BLaER1 (cell line): Measurements from ENCODE around the gene DOC2A.
"Not testable (repeated sequence)": the region's sequence is repeated elsewhere in the genome, so short reads cannot be mapped to it uniquely, and the experiment has no call there.

Experiments
- H3K27ac ChIP-seq: shearing (Covaris generic); formaldehyde crosslinking; 2 replicates; pipeline ENCODE4 v1.8.1; 2022
- H3K27me3 ChIP-seq: shearing (Covaris generic); formaldehyde crosslinking; 2 replicates; pipeline ENCODE4 v1.8.1; 2022
- H3K36me3 ChIP-seq: shearing (Covaris generic); formaldehyde crosslinking; 2 replicates; pipeline ENCODE4 v1.8.1; 2022
- H3K4me1 ChIP-seq: shearing (Covaris generic); formaldehyde crosslinking; 2 replicates; pipeline ENCODE4 v1.8.1; 2022
- H3K4me2 ChIP-seq: shearing (Covaris generic); formaldehyde crosslinking; 2 replicates; pipeline ENCODE4 v1.8.1; 2022
- H3K4me3 ChIP-seq: shearing (Covaris generic); formaldehyde crosslinking; 2 replicates; pipeline ENCODE4 v1.8.1; 2022
- H3K9ac ChIP-seq: shearing (Covaris generic); formaldehyde crosslinking; 2 replicates; pipeline ENCODE4 v1.8.1; 2022
- H3K9me3 ChIP-seq: shearing (Covaris generic); formaldehyde crosslinking; 2 replicates; pipeline ENCODE4 v1.8.1; 2022
- H4K20me1 ChIP-seq: shearing (Covaris generic); formaldehyde crosslinking; 2 replicates; pipeline ENCODE4 v1.8.1; 2022
- Cebpa-rat ChIP-seq: shearing (Covaris generic); IDR thresholded peaks from 2 replicates; pipeline ENCODE4 v1.8.1; 2022

Gene DOC2A

GRCh38 chr16:30028438-30029076 lies 17.7 kb upstream of the DOC2A start:
- Histone ChIP-seq H3K27me3 (peaks cover 67% of the 10 kb centered on the region), H3K4me2 (no peak overlapping the region), H4K20me1 (peaks cover 22% of the 10 kb centered on the region; the same call in 1 of the 2 replicates)

GRCh38 chr16:30027588-30028437 lies 17.0 kb upstream of the DOC2A start:
- no peak overlapping the region for H3K4me3 ChIP-seq
- H3K36me3 ChIP-seq = no peaks in the 10 kb centered on the region
- no peaks in the 10 kb centered on the region for H3K9me3 ChIP-seq
- no peak for TF ChIP-seq Cebpa-rat
- peaks cover 22% of the 10 kb centered on the region; the same call in 1 of the 2 replicates for H4K20me1 ChIP-seq
- peaks cover 67% of the 10 kb centered on the region for H3K27me3 ChIP-seq
- no peak overlapping the region for H3K4me2 ChIP-seq
- no peak overlapping the region for H3K27ac ChIP-seq
- H3K4me1 ChIP-seq = peaks cover 17% of the 10 kb centered on the region
- no peak overlapping the region for H3K9ac ChIP-seq

More at GRCh38 chr16:30028438-30029076, 17.7 kb upstream of the DOC2A start:
- Histone ChIP-seq H3K4me1 (peaks cover 24% of the 10 kb centered on the region), H3K9me3 (no peaks in the 10 kb centered on the region), H3K4me3 (no peak overlapping the region), H3K36me3 (no peaks in the 10 kb centered on the region), H3K9ac (no peak overlapping the region), H3K27ac (no peak overlapping the region)
- TF ChIP-seq Cebpa-rat = no peak

GRCh38 chr16:30026449-30026848 lies 15.6 kb upstream of the DOC2A start:
- Histone ChIP-seq H3K36me3 (no peaks in the 10 kb centered on the region), H3K4me1 (peaks cover 7% of the 10 kb centered on the region), H3K9ac (no peak overlapping the region), H3K27ac (no peak overlapping the region), H3K4me3 (no peak overlapping the region), H4K20me1 (peaks cover 22% of the 10 kb centered on the region; the same call in 1 of the 2 replicates), H3K4me2 (no peak overlapping the region), H3K9me3 (no peaks in the 10 kb centered on the region), H3K27me3 (peaks cover 60% of the 10 kb centered on the region)
- TF ChIP-seq Cebpa-rat = no peak

DNA sequence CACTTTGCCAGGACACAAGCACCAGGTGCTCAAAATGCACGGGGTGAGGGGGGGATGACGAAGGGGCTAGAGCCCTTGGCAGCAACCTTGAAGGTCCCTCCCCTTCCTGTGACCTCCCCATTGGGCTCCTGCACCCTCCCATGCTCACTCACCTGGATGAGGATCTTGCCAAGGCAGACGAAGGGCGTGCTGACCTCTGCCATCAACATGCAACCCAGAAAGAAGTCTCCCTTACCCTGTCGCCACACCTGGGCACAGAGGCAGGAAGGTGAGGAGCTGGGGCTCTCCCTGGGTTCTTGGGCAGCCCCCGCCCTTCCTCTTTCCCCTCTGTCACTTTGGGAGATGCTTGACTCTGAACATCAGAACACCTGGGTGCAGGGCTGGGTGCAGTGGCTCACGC lies 14.7 kb upstream of the DOC2A start:
- no peak overlapping the region for H3K27ac ChIP-seq
- H4K20me1 ChIP-seq = peaks cover 22% of the 10 kb centered on the region; the same call in 1 of the 2 replicates
- peaks cover 11% of the 10 kb centered on the region for H3K4me1 ChIP-seq
- H3K4me3 ChIP-seq = no peak overlapping the region
- no peak for TF ChIP-seq Cebpa-rat
- no peak overlapping the region for H3K4me2 ChIP-seq
- peaks cover 51% of the 10 kb centered on the region for H3K27me3 ChIP-seq
- H3K36me3 ChIP-seq = no peaks in the 10 kb centered on the region
- H3K9ac ChIP-seq = no peak overlapping the region
- no peaks in the 10 kb centered on the region for H3K9me3 ChIP-seq

DNA sequence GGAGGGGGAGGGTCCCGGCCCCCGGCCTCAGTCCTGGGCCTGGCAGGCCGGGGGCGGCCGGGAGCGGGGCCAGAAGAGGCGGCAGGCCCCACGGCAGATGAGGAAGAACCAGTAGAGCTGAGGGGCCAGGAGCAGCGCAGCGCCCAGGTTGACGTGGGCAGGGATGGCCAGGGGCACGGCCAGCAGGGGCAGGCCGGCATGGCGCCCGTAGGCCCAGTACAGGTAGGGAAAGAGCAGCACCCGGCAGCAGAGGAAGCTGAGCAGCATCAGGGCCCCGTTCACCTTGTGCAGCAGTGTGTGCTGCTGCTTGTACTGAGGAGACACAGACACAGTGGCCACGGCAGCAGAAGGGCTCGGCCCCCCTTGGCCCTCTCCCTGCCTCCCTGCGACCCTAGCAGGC lies 14.3 kb upstream of the DOC2A start:
- peaks cover 47% of the 10 kb centered on the region for H3K27me3 ChIP-seq
- H3K27ac ChIP-seq = no peak overlapping the region
- no peak for TF ChIP-seq Cebpa-rat
- peaks cover 11% of the 10 kb centered on the region for H3K4me1 ChIP-seq
- no peaks in the 10 kb centered on the region for H3K9me3 ChIP-seq
- no peak overlapping the region for H3K4me2 ChIP-seq
- no peaks in the 10 kb centered on the region for H3K36me3 ChIP-seq
- no peak overlapping the region for H3K4me3 ChIP-seq
- H4K20me1 ChIP-seq = peaks cover 22% of the 10 kb centered on the region; the same call in 1 of the 2 replicates
- no peak overlapping the region for H3K9ac ChIP-seq

DNA sequence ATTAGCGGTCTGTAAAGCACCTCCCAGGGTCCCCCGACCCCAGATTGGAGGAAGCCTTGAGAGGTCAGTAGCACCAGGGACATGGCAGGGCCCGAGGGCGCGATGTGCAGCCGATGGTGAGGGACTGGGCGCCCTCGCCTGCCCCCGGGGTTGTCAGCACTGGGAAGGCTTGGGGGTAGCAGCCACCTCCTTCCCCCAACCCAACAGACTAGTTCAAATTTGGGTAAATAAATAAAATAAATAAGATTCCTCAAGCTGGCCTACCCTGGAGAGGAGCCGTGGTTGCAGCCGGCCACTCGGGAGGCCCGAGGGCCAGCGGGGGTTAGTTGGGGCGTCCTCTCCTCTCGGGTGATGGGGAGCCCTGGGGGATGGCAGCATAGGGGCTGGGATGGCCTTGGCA lies 13.6 kb upstream of the DOC2A start:
- no peak for TF ChIP-seq Cebpa-rat
- Histone ChIP-seq H4K20me1 (peaks cover 19% of the 10 kb centered on the region; the same call in 1 of the 2 replicates), H3K4me3 (no peak overlapping the region), H3K9ac (no peak overlapping the region), H3K36me3 (no peaks in the 10 kb centered on the region), H3K27me3 (peaks cover 40% of the 10 kb centered on the region), H3K9me3 (no peaks in the 10 kb centered on the region), H3K27ac (no peak overlapping the region), H3K4me1 (peaks cover 11% of the 10 kb centered on the region), H3K4me2 (no peak overlapping the region)

- TF ChIP-seq Cebpa-rat = no peak
- H4K20me1 ChIP-seq = peaks cover 10% of the 10 kb centered on the region; the same call in 1 of the 2 replicates
Measured at GRCh38 chr16:30023586-30023985, 12.8 kb upstream of the DOC2A start.

DNA sequence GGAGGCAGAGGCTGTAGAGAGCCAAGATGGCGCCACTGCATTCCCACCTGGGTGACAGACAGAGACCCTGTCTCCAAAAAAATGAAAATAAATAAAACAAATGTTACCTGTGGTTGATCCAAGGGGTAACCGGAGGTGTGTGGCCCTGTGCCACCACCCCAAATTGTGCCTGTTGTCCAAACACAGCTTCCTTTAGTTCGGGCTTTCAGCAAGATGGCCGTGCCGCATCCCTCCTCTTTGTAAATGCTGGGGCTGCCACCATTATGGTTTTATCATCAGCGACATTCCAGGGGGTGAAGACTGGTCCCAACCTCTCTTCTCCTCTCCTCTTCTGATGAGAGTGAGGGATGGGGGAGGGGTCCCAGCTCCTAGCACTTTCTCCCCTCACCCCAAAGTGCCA lies 12.1 kb upstream of the DOC2A start, which contains the start of gene C16orf92:
Gene C16orf92, plus strand, starts transcription at position 312 of the 400 bp plus-strand sequence. CDS start 143 bp downstream, outside the sequence.
- H3K9ac ChIP-seq = no peak within 1 kb of the TSS
- no peaks in the 10 kb centered on the region for H3K9me3 ChIP-seq
- no peaks in the 10 kb centered on the region for H3K36me3 ChIP-seq
- no peak within 1 kb of the TSS for H3K4me3 ChIP-seq
- no peak for TF ChIP-seq Cebpa-rat
- peaks cover 3% of the 10 kb centered on the region; the same call in 1 of the 2 replicates for H4K20me1 ChIP-seq
- H3K27ac ChIP-seq = no peak within 1 kb of the TSS
- peaks cover 25% of the 10 kb centered on the region; the same call in 1 of the 2 replicates for H3K27me3 ChIP-seq
- H3K4me2 ChIP-seq = no peak within 1 kb of the TSS
- peaks cover 11% of the 10 kb centered on the region for H3K4me1 ChIP-seq

More at GRCh38 chr16:30023586-30023985, 12.8 kb upstream of the DOC2A start:
- Histone ChIP-seq H3K36me3 (no peaks in the 10 kb centered on the region), H3K4me2 (no peak overlapping the region), H3K27me3 (peaks cover 32% of the 10 kb centered on the region; the same call in 1 of the 2 replicates), H3K9ac (no peak overlapping the region), H3K9me3 (no peaks in the 10 kb centered on the region), H3K4me3 (no peak overlapping the region), H3K4me1 (peaks cover 11% of the 10 kb centered on the region), H3K27ac (no peak overlapping the region)

DNA sequence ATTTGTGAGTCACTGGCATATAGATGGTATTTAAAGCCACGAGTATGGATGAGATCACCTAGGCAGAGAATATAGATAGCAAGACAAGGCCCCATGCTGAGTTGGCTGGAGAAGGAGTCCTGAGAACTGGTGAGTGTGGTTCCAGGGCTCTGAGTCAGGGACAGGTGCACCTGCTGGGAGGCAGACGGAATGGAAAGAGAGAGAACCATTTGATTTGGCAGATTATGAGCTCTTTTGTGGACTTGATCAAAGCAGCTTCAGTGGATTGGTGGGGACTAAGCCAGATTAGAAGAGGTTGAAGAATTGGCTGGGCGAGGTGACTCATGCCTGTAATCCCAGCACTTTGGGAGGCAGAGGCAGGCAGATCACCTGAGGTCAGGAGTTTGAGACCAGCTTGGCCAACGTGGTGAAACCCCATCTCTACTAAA lies 7.9 kb upstream of the DOC2A start:
- Histone ChIP-seq H3K9ac (no peak overlapping the region), H3K36me3 (no peaks in the 10 kb centered on the region), H3K27me3 (no peaks in the 10 kb centered on the region), H3K9me3 (no peaks in the 10 kb centered on the region), H3K4me3 (no peak overlapping the region), H3K4me1 (peaks cover 11% of the 10 kb centered on the region), H3K4me2 (no peak overlapping the region), H3K27ac (no peak overlapping the region), H4K20me1 (no peaks in the 10 kb centered on the region)
- TF ChIP-seq Cebpa-rat = no peak

DNA sequence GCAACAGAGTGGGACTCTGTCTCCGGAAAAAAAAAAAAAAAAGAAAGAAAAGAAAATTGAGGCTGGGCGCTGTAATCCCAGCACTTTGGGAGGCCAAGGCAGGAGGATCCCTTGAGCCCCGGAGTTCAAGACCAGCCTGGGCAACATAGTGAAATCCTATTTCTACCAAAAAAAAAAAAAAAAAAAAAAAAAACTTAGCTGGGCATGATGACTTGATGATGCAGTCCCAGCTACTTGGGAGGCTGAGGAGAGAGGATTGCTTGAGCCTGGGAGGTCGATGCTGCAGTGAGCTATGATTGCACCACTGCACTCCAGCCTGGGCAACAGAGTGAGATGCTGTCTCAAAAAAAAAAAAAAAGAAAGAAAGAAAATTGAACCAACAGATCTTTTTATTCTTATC lies 7.1 kb upstream of the DOC2A start:
- H3K27ac ChIP-seq, H3K4me3 ChIP-seq, H4K20me1 ChIP-seq, H3K9ac ChIP-seq, H3K4me2 ChIP-seq, H3K36me3 ChIP-seq, H3K9me3 ChIP-seq, H3K27me3 ChIP-seq: not testable (repeated sequence)
- H3K4me1 ChIP-seq = peaks cover 15% of the 10 kb centered on the region
